Measurements from ENCODE around the gene TFB1M.

GRCh38 chr6:155272353-155273232 is 41.7 kb downstream of the TFB1M start:
- TF ChIP-seq, protein P1, sequence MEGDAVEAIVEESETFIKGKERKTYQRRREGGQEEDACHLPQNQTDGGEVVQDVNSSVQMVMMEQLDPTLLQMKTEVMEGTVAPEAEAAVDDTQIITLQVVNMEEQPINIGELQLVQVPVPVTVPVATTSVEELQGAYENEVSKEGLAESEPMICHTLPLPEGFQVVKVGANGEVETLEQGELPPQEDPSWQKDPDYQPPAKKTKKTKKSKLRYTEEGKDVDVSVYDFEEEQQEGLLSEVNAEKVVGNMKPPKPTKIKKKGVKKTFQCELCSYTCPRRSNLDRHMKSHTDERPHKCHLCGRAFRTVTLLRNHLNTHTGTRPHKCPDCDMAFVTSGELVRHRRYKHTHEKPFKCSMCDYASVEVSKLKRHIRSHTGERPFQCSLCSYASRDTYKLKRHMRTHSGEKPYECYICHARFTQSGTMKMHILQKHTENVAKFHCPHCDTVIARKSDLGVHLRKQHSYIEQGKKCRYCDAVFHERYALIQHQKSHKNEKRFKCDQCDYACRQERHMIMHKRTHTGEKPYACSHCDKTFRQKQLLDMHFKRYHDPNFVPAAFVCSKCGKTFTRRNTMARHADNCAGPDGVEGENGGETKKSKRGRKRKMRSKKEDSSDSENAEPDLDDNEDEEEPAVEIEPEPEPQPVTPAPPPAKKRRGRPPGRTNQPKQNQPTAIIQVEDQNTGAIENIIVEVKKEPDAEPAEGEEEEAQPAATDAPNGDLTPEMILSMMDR (IDR thresholded peaks at IDR 0.05) = no peak
- no peak for TF ChIP-seq EZH2 (IDR thresholded peaks at IDR 0.05)
